ENCODE data around the gene CAMK2A.

GRCh38 chr5:150316320-150316719 lies 26.7 kb upstream of the CAMK2A start:
- TF ChIP-seq POLR2A (IDR thresholded peaks at IDR 0.05; ENCODE audit: low read depth, low read length) (no peak), TAF1 (IDR thresholded peaks at IDR 0.05; ENCODE audit: borderline replicate concordance, low read depth, low read length) (no peak)

Data from GM12892 (cell line).